SK-N-SH (cell line): ENCODE data around the gene MNT. TPM values are rescaled to one million over a fixed set of nuclear protein-coding genes. Genes with fewer than 3 reads are reported as not detected.
A peak's percentile ranks its signal among the peaks of the same experiment; 100 is the strongest.

Experiments
- CTCF ChIA-PET: fragments of 300-600, 350-600 bp; formaldehyde crosslinking; extraction: SDS; loops from one replicate; lab custom pipeline; 2021; lab: Yijun Ruan, JAX
- POLR2A ChIA-PET: fragments of 350-600 bp; sonication (Branson Sonifier 250); formaldehyde crosslinking; extraction: SDS; loops from one replicate; lab custom pipeline; 2020; ENCODE audit warnings: antibody characterized with exemption, inconsistent platforms; lab: Yijun Ruan, JAX
- DNase-seq: peaks from one replicate; pipeline ENCODE4 v3.0.0; 2012
- H2AFZ ChIP-seq: fragments of 200-600 bp; sonication (generic); 2 replicates; pipeline ENCODE4 v1.8.1; 2016; ENCODE audit warnings: antibody characterized with exemption, mild to moderate bottlenecking, low read depth
- H3F3A ChIP-seq: fragments of 200-600 bp; sonication (generic); replicated peaks from 2 replicates; pipeline ENCODE3; 2016; ENCODE audit warnings: antibody characterized with exemption, mild to moderate bottlenecking; ENCODE audit not compliant: insufficient read depth
- H3K27ac ChIP-seq, 2 experiments: fragments of 200-500 bp in 1 of 2; fragments of 200-600 bp in 1 of 2; sonication (Bioruptor generic) in 1 of 2; sonication (generic), shearing (Covaris generic) in 1 of 2; 2 replicates each; pipeline versions ENCODE4 v1.5.1 to v1.6.1; 2014 to 2016; ENCODE audit warnings: low read depth in 2 of 2, inconsistent platforms in 1 of 2, low read length in 1 of 2, mild to moderate bottlenecking in 1 of 2, mixed read lengths in 1 of 2
- H3K27me3 ChIP-seq: fragments of 200-600 bp; sonication (generic), shearing (Covaris generic); 2 replicates; pipeline ENCODE4 v1.6.1; 2016; ENCODE audit warnings: mixed run types; ENCODE audit not compliant: insufficient read depth
- H3K36me3 ChIP-seq, 2 experiments: fragments of 200-500 bp in 1 of 2; fragments of 200-600 bp in 1 of 2; sonication (Bioruptor generic) in 1 of 2; sonication (generic) in 1 of 2; replicated peaks in 1 of 2; 2 replicates each; pipeline versions ENCODE3 to v1.5.1; 2014 to 2016; ENCODE audit warnings: low read length in 1 of 2, mild to moderate bottlenecking in 1 of 2; ENCODE audit not compliant: insufficient read depth in 2 of 2, control insufficient read depth in 1 of 2
- H3K4me1 ChIP-seq, 2 experiments: fragments of 200-500 bp in 1 of 2; fragments of 200-600 bp in 1 of 2; sonication (Bioruptor generic) in 1 of 2; sonication (generic), shearing (Covaris generic) in 1 of 2; 2 replicates each; pipeline versions ENCODE4 v1.5.1 to v1.6.1; 2014 to 2016; ENCODE audit warnings: low read depth in 1 of 2, low read length in 1 of 2, mixed run types in 1 of 2; ENCODE audit not compliant: insufficient read depth in 2 of 2, control insufficient read depth in 1 of 2
- H3K4me2 ChIP-seq: fragments of 200-600 bp; sonication (generic), shearing (Covaris generic); 2 replicates; pipeline ENCODE4 v1.6.1; 2017; ENCODE audit warnings: mixed run types
- H3K4me3 ChIP-seq, 2 experiments: fragments of 200-500 bp in 1 of 2; fragments of 200-600 bp in 1 of 2; sonication (Bioruptor generic) in 1 of 2; sonication (generic), shearing (Covaris generic) in 1 of 2; 2 replicates each; pipeline versions ENCODE4 v1.5.1 to v1.8.1; 2014 to 2016; ENCODE audit warnings: low read depth in 2 of 2, inconsistent platforms in 1 of 2, low read length in 1 of 2, mild to moderate bottlenecking in 1 of 2, mixed read lengths in 1 of 2, moderate library complexity in 1 of 2
- H3K79me2 ChIP-seq: fragments of 200-600 bp; sonication (generic); 2 replicates; pipeline ENCODE4 v1.8.1; 2017; ENCODE audit warnings: mild to moderate bottlenecking; ENCODE audit not compliant: insufficient read depth
- H3K9ac ChIP-seq: fragments of 200-600 bp; sonication (generic); 2 replicates; pipeline ENCODE4 v1.6.1; 2017; ENCODE audit warnings: mixed run types
- H3K9me2 ChIP-seq: fragments of 200-600 bp; sonication (generic); 2 replicates; pipeline ENCODE4 v1.6.1; 2017; ENCODE audit warnings: mixed run types
- H3K9me3 ChIP-seq: fragments of 200-600 bp; sonication (generic); 2 replicates; pipeline ENCODE4 v1.6.1; 2017; ENCODE audit warnings: mixed run types, mild to moderate bottlenecking, moderate library complexity
- H4K20me1 ChIP-seq: fragments of 200-600 bp; sonication (generic); 2 replicates; pipeline ENCODE4 v1.6.1; 2017; ENCODE audit warnings: mild to moderate bottlenecking, mixed run types; ENCODE audit not compliant: insufficient read depth
- CHD2 ChIP-seq: fragments of 150-350 bp; IDR thresholded peaks from 2 replicates; pipeline ENCODE4 v1.6.1; 2018; ENCODE audit warnings: low read length; ENCODE audit not compliant: partially characterized antibody
- ELF1 ChIP-seq: IDR thresholded peaks from 2 replicates; pipeline ENCODE4 v1.4.0; 2012
- EP300 ChIP-seq, 2 experiments: IDR thresholded peaks; 2 replicates each; pipeline versions ENCODE4 v1.4.0 to v1.6.1; 2012; ENCODE audit warnings: borderline replicate concordance in 1 of 2, low read depth in 1 of 2, low read length in 1 of 2
- EZH2phosphoT487 ChIP-seq: fragments of 200-600 bp; sonication (generic); IDR thresholded peaks from 2 replicates; pipeline ENCODE4 v1.6.1; 2017; ENCODE audit warnings: low read depth, mixed run types, mild to moderate bottlenecking, antibody characterized with exemption, moderate library complexity, borderline replicate concordance
- FOSL2 ChIP-seq: IDR thresholded peaks from 2 replicates; pipeline ENCODE4 v1.4.0; 2012; ENCODE audit warnings: low read depth, mild to moderate bottlenecking, moderate library complexity, borderline replicate concordance
- FOXJ3 ChIP-seq: sonication (generic); formaldehyde crosslinking; IDR thresholded peaks from 2 replicates; pipeline ENCODE4 v1.5.1; 2020; ENCODE audit warnings: mild to moderate bottlenecking, missing genetic modification reagents
- FOXM1 ChIP-seq: IDR thresholded peaks from 2 replicates; pipeline ENCODE4 v1.4.0; 2012; ENCODE audit warnings: low read depth, mild to moderate bottlenecking
- GATA2 ChIP-seq: sonication (generic); formaldehyde crosslinking; IDR thresholded peaks from 2 replicates; pipeline ENCODE4 v1.5.0; 2020; ENCODE audit warnings: mild to moderate bottlenecking, missing genetic modification reagents
- MEF2A ChIP-seq: IDR thresholded peaks from 2 replicates; pipeline ENCODE4 v1.4.0; 2012; ENCODE audit warnings: low read depth, borderline replicate concordance
- MXI1 ChIP-seq: IDR thresholded peaks from 2 replicates; pipeline ENCODE4 v1.6.1; 2012; ENCODE audit warnings: mild to moderate bottlenecking, low read depth, low read length, improper control_type of control experiment
- NFIC ChIP-seq: IDR thresholded peaks from 2 replicates; pipeline ENCODE4 v1.4.0; 2012; ENCODE audit warnings: borderline replicate concordance
- NRF1 ChIP-seq: IDR thresholded peaks from 2 replicates; pipeline ENCODE4 v1.6.1; 2012; ENCODE audit warnings: low read depth, mild to moderate bottlenecking, low read length
- RCOR1 ChIP-seq: fragments of 150-350 bp; IDR thresholded peaks from 2 replicates; pipeline ENCODE4 v1.6.1; 2017; ENCODE audit warnings: antibody characterized with exemption, low read length
- RFX5 ChIP-seq: IDR thresholded peaks from 2 replicates; pipeline ENCODE4 v1.6.1; 2012; ENCODE audit warnings: mild to moderate bottlenecking, improper control_type of control experiment, low read length
- SIN3A ChIP-seq: IDR thresholded peaks from 2 replicates; pipeline ENCODE4 v1.6.1; 2012; ENCODE audit warnings: low read depth, mild to moderate bottlenecking, low read length, moderate library complexity, borderline replicate concordance
- TAF1 ChIP-seq: IDR thresholded peaks from 2 replicates; pipeline ENCODE4 v1.6.1; 2012; ENCODE audit warnings: low read depth, mild to moderate bottlenecking, low read length, moderate library complexity, borderline replicate concordance
- TCF12 ChIP-seq: IDR thresholded peaks from 2 replicates; pipeline ENCODE4 v1.4.0; 2012
- TEAD4 ChIP-seq: IDR thresholded peaks from 2 replicates; pipeline ENCODE4 v1.4.0; 2012; ENCODE audit warnings: mild to moderate bottlenecking, borderline replicate concordance; ENCODE audit not compliant: insufficient read depth
- ZBTB33 ChIP-seq: IDR thresholded peaks from 2 replicates; pipeline ENCODE4 v1.4.0; 2012; ENCODE audit warnings: low read depth, borderline replicate concordance
- WGBS: methylation state at CpG from one replicate; pipeline ENCODE4 v1.1.6; 2017; ENCODE audit warnings: low lambda C conversion rate; 5-methylcytosine and 5-hydroxymethylcytosine counted together
- polyA plus RNA-seq, 3 experiments: library from polyadenylated mRNA; depleted of rRNA; stranded (reverse); fragments of >200 nt; gene quantifications; 2 replicates each; pipeline ENCODE4 v1.2.3, GENCODE V29; 2012
- TF ChIP-seq, protein P1 (sequence below): IDR thresholded peaks from 2 replicates; pipeline ENCODE4 v1.6.1; 2012; ENCODE audit warnings: mild to moderate bottlenecking, low read depth, low read length, moderate library complexity

MNT gene
- polyA plus RNA-seq, 1 of the 3 experiments (the other 2 are of a cell fraction) = 7.1 TPM

- ChIA-PET POLR2A (interaction anchor here (0.6 to 1.9 kb wide), 4 partner anchors 14 to 102 kb away, joined by 3 to 4 read pairs (median 3); partner anchors contain the start of gene TSR1), CTCF (interaction anchor here (0.6 to 27.8 kb wide), 5 partner anchors 15 to 358 kb away, joined by 3 to 654 read pairs (median 3); no protein-coding TSS in a partner anchor)
- H3K9me2 ChIP-seq = no peaks in the 10 kb centered on the region
- peak overlapping the region; percentile 99 for H3K4me3 ChIP-seq
- TF ChIP-seq SIN3A (no peak; the same call in 1 of the 2 replicates), TCF12 (no peak), RFX5 (no peak), ELF1 (no peak), TAF1 (peak; percentile 46; the same call in 1 of the 2 replicates), FOXM1 (no peak), FOSL2 (peak; percentile 84; the same call in 1 of the 2 replicates), CHD2 (no peak), EP300 (IDR thresholded peaks at IDR 0.05; ENCODE audit: borderline replicate concordance in 1 of 2, low read depth in 1 of 2, low read length in 1 of 2) (peak in 1 of 2 experiments; percentile 14; a peak in 1 of 4 replicates), NRF1 (peak; percentile 32; the same call in 1 of the 2 replicates), MXI1 (0 out of 2 replicates have a peak, but pooled peaks have one; percentile 15), FOXJ3 (CRISPR knock-in tag) (no peak)
- H3K27ac ChIP-seq = peak overlapping the region; percentile 97 to 100
- DNase-seq = peak; percentile 59
- no peaks in the 10 kb centered on the region for H3K36me3 ChIP-seq
- H4K20me1 ChIP-seq = peaks cover 12% of the 10 kb centered on the region; the same call in 1 of the 2 replicates
- H3K9ac ChIP-seq = peak overlapping the region; percentile 99
- H3F3A ChIP-seq = peaks cover 34% of the 10 kb centered on the region
- H2AFZ ChIP-seq = no peak overlapping the region
- peak overlapping the region; percentile 98 for H3K4me2 ChIP-seq
- no peaks in the 10 kb centered on the region for H3K9me3 ChIP-seq
- WGBS = 17% methylated on average over 38 of the region's 55 CpGs
- H3K79me2 ChIP-seq = peaks cover 54% of the 10 kb centered on the region
- no peaks in the 10 kb centered on the region for H3K27me3 ChIP-seq
- H3K4me1 ChIP-seq = peaks cover 38 to 57% of the 10 kb centered on the region in 2 experiments
Measured at GRCh38 chr17:2398655-2399571, 1.9 kb downstream of the MNT start.

- Histone ChIP-seq H3K9ac (peak overlapping the region; percentile 36; the same call in 1 of the 2 replicates), H4K20me1 (peaks cover 12% of the 10 kb centered on the region; the same call in 1 of the 2 replicates), H2AFZ (no peak overlapping the region), H3K79me2 (peaks cover 54% of the 10 kb centered on the region), H3K4me3 (peak overlapping the region; percentile 99; a peak in 3 of 4 replicates), H3K4me2 (peak overlapping the region; percentile 98), H3F3A (peaks cover 29% of the 10 kb centered on the region), H3K9me3 (no peaks in the 10 kb centered on the region), H3K9me2 (no peaks in the 10 kb centered on the region), H3K27me3 (no peaks in the 10 kb centered on the region), H3K4me1 (peaks cover 38 to 57% of the 10 kb centered on the region in 2 experiments), H3K27ac (peak overlapping the region; percentile 97 to 100), H3K36me3 (no peaks in the 10 kb centered on the region)
- DNase-seq = no peak
- ChIA-PET CTCF (interaction anchor here (0.9 to 27.8 kb wide), 3 partner anchors 16 to 22 kb away, joined by 3 to 654 read pairs (median 5); no protein-coding TSS in a partner anchor), POLR2A (interaction anchor here (1.9 kb wide), 1 partner anchor 16 kb away, joined by 4 read pairs; no protein-coding TSS in a partner anchor)
- 87% methylated on average over 10 of the region's 10 CpGs for WGBS
- TF ChIP-seq CHD2 = no peak
- no peak for TF ChIP-seq RFX5
- TF ChIP-seq GATA2 (CRISPR knock-in tag) = no peak
- TF ChIP-seq SIN3A = no peak
- TF ChIP-seq TEAD4 = no peak
- TF ChIP-seq, protein P1, sequence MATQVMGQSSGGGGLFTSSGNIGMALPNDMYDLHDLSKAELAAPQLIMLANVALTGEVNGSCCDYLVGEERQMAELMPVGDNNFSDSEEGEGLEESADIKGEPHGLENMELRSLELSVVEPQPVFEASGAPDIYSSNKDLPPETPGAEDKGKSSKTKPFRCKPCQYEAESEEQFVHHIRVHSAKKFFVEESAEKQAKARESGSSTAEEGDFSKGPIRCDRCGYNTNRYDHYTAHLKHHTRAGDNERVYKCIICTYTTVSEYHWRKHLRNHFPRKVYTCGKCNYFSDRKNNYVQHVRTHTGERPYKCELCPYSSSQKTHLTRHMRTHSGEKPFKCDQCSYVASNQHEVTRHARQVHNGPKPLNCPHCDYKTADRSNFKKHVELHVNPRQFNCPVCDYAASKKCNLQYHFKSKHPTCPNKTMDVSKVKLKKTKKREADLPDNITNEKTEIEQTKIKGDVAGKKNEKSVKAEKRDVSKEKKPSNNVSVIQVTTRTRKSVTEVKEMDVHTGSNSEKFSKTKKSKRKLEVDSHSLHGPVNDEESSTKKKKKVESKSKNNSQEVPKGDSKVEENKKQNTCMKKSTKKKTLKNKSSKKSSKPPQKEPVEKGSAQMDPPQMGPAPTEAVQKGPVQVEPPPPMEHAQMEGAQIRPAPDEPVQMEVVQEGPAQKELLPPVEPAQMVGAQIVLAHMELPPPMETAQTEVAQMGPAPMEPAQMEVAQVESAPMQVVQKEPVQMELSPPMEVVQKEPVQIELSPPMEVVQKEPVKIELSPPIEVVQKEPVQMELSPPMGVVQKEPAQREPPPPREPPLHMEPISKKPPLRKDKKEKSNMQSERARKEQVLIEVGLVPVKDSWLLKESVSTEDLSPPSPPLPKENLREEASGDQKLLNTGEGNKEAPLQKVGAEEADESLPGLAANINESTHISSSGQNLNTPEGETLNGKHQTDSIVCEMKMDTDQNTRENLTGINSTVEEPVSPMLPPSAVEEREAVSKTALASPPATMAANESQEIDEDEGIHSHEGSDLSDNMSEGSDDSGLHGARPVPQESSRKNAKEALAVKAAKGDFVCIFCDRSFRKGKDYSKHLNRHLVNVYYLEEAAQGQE = no peak
- no peak for TF ChIP-seq RCOR1
- TF ChIP-seq TAF1 = no peak
- no peak for TF ChIP-seq NFIC
- TF ChIP-seq ZBTB33 = no peak
- no peak for TF ChIP-seq FOXJ3 (CRISPR knock-in tag)
- TF ChIP-seq MEF2A = no peak
- no peak for TF ChIP-seq EZH2phosphoT487
Measured at GRCh38 chr17:2398182-2398581, 2.7 kb downstream of the MNT start.
